Motor neuron (in vitro differentiated cells): ENCODE measurements around the gene LSG1. TPM values are rescaled to one million over a fixed set of nuclear protein-coding genes. Genes with fewer than 3 reads are reported as not detected.
"Not testable (repeated sequence)": the region's sequence is repeated elsewhere in the genome, so short reads cannot be mapped to it uniquely, and the experiment has no call there.

ENCODE experiments used
- ATAC-seq, 8 experiments: fragments of 200-7000 bp; cut with Tn5 transposase; replicated peaks in 6 of 8; 2 replicates each; pipeline ENCODE4 v1.8.0; 2021; ENCODE audit warnings: mild to moderate bottlenecking in 8 of 8, moderate library complexity in 8 of 8
- H3K27ac ChIP-seq, 2 donors: fragments of 250-450 bp; sonication (Bioruptor Pico); 2 replicates each; pipeline ENCODE4 v1.9.0; 2021; ENCODE audit warnings: antibody characterized with exemption in 2 of 2, mild to moderate bottlenecking in 2 of 2, moderate library complexity in 1 of 2
- H3K4me1 ChIP-seq, 2 donors: fragments of 250-450 bp; sonication (Bioruptor Pico); replicated peaks in 1 of 2; 2 replicates each; pipeline ENCODE4 v1.6.1; 2021; ENCODE audit warnings: antibody characterized with exemption in 2 of 2, mild to moderate bottlenecking in 2 of 2, moderate library complexity in 1 of 2
- H3K4me3 ChIP-seq, 5 donors: fragments of 250-450 bp; sonication (Bioruptor Pico); 2 replicates each; pipeline ENCODE4 v1.9.0; 2021; ENCODE audit warnings: antibody characterized with exemption in 5 of 5, mild to moderate bottlenecking in 5 of 5, moderate library complexity in 4 of 5
- WGBS, 10 experiments: fragments of 450-650 bp; shearing (Covaris generic); methylation state at CpG; one replicate each; pipeline ENCODE4 v1.0.0; 2022; 5-methylcytosine and 5-hydroxymethylcytosine counted together
- in situ Hi-C, 9 experiments: fragments of 400-800 bp; cut with MboI; loops; one replicate each; pipeline ENCODE4 v1.15.0; 2021; ENCODE audit warnings: low sequenced_read_pairs in 9 of 9, low pct_unique_long_range_greater_than_20kb in 2 of 9; ENCODE audit not compliant: unreplicated experiment in 9 of 9
- total RNA-seq, 8 experiments: library from RNA; unstranded; fragments of 300-600 nt; gene quantifications; 2 replicates each; pipeline versions ENCODE4 v1.2.3 to v1.2.4, GENCODE V29; 2022

LSG1 gene
- total RNA-seq, 8 experiments from 2014 or later: 16.9 to 42.7 (median 27.3) TPM

- H3K4me3 ChIP-seq: no peak overlapping the region
- 79 to 100% (median 94%) methylated on average over 1 to 17 of the region's 22 CpGs for WGBS, 10 experiments
- in situ Hi-C loops: no loop called here
- H3K27ac ChIP-seq: no peak overlapping the region
- H3K4me1 ChIP-seq: no peaks in the 10 kb centered on the region
- no peak for ATAC-seq
Measured at GRCh38 chr3:194637541-194638400, 34.2 kb downstream of the LSG1 start.

GRCh38 chr3:194637066-194637465 lies 34.9 kb downstream of the LSG1 start:
- in situ Hi-C loops: no loop called here
- H3K27ac ChIP-seq: no peak overlapping the region
- H3K4me3 ChIP-seq: no peak overlapping the region
- ATAC-seq: no peak
- no peaks in the 10 kb centered on the region for H3K4me1 ChIP-seq
- 40 to 100% (median 92%) methylated on average over 1 to 3 of the region's 3 CpGs; no CpG with 5 or more reads in 1 of the 10 experiments for WGBS, 10 experiments

- WGBS, 10 experiments: 0 to 32% (median 3%) methylated on average over 1 to 7 of the region's 66 CpGs; no CpG with 5 or more reads in 3 of the 10 experiments
- no peaks in the 10 kb centered on the region for H3K4me1 ChIP-seq
- H3K4me3 ChIP-seq: peak within 1 kb of the TSS; percentile 64 to 85 (median 66)
- H3K27ac ChIP-seq: peak within 1 kb of the TSS; percentile 10 to 67
- peak; percentile 87 to 93 (median 91) for ATAC-seq
- in situ Hi-C loops: no loop called here
Measured at GRCh38 chr3:194633349-194634004, 38.5 kb downstream of the LSG1 start, which contains the start of gene TMEM44. TMEM44 (minus strand) TSS chr3:194633419; CDS start chr3:194633215, 204 bp downstream.

- WGBS, 10 experiments: 0 to 60% (median 15%) methylated on average over 1 to 4 of the region's 56 CpGs; no CpG with 5 or more reads in 6 of the 10 experiments
- Histone ChIP-seq H3K27ac (peak overlapping the region in 1 of 2 donors; percentile 67), H3K4me1 (no peaks in the 10 kb centered on the region), H3K4me3 (peak overlapping the region; percentile 64 to 85 (median 66))
- in situ Hi-C loops: no loop called here
- peak; percentile 65 to 78 (median 73) for ATAC-seq
Measured at GRCh38 chr3:194632809-194633348, 39.1 kb downstream of the LSG1 start.

GRCh38 chr3:194632226-194632808 lies 39.7 kb downstream of the LSG1 start:
- WGBS, 10 experiments: 61 to 100% (median 89%) methylated on average over 1 to 7 of the region's 11 CpGs; no CpG with 5 or more reads in 1 of the 10 experiments
- H3K4me1 ChIP-seq: no peaks in the 10 kb centered on the region
- no peak for ATAC-seq
- H3K4me3 ChIP-seq: peak overlapping the region; percentile 64 to 85 (median 66)
- no peak overlapping the region for H3K27ac ChIP-seq
- in situ Hi-C loops: no loop called here

GRCh38 chr3:194631696-194632095 lies 40.3 kb downstream of the LSG1 start:
- in situ Hi-C loops: no loop called here
- ATAC-seq: no peak
- WGBS, 10 experiments: 83 to 100% (median 100%) methylated on average over 1 to 4 of the region's 4 CpGs; no CpG with 5 or more reads in 4 of the 10 experiments
- no peak overlapping the region for H3K27ac ChIP-seq
- no peaks in the 10 kb centered on the region for H3K4me1 ChIP-seq
- H3K4me3 ChIP-seq: no peak overlapping the region

GRCh38 chr3:194630681-194631080 lies 41.3 kb downstream of the LSG1 start:
- in situ Hi-C loops, H3K4me3 ChIP-seq, H3K4me1 ChIP-seq, ATAC-seq, H3K27ac ChIP-seq: not testable (repeated sequence)
- 67 to 100% (median 100%) methylated on average over 1 to 3 of the region's 29 CpGs; no CpG with 5 or more reads in 7 of the 10 experiments for WGBS, 10 experiments

- no peaks in the 10 kb centered on the region for H3K4me1 ChIP-seq
- 60 to 100% (median 95%) methylated on average over 1 to 2 of the region's 6 CpGs; no CpG with 5 or more reads in 4 of the 10 experiments for WGBS, 10 experiments
- in situ Hi-C loops: no loop called here
- no peak overlapping the region for H3K4me3 ChIP-seq
- no peak for ATAC-seq
- H3K27ac ChIP-seq: no peak overlapping the region
Measured at GRCh38 chr3:194624956-194625355, 47.0 kb downstream of the LSG1 start.

- Histone ChIP-seq H3K4me1 (no peaks in the 10 kb centered on the region), H3K4me3 (no peak overlapping the region), H3K27ac (no peak overlapping the region)
- in situ Hi-C loops: no loop called here
- no peak for ATAC-seq
- 70 to 100% (median 96%) methylated on average over 1 to 10 of the region's 25 CpGs; no CpG with 5 or more reads in 2 of the 10 experiments for WGBS, 10 experiments
Measured at GRCh38 chr3:194623449-194624290, 48.3 kb downstream of the LSG1 start.

- in situ Hi-C loops: no loop called here
- H3K27ac ChIP-seq: no peak overlapping the region
- no peaks in the 10 kb centered on the region for H3K4me1 ChIP-seq
- no peak overlapping the region for H3K4me3 ChIP-seq
- ATAC-seq: no peak
- 80 to 100% (median 96%) methylated on average over 1 to 7 of the region's 26 CpGs; no CpG with 5 or more reads in 5 of the 10 experiments for WGBS, 10 experiments
Measured at GRCh38 chr3:194622621-194623340, 49.2 kb downstream of the LSG1 start.

GRCh38 chr3:194621947-194622346 lies 50.0 kb downstream of the LSG1 start:
- ATAC-seq: no peak
- H3K4me3 ChIP-seq: no peak overlapping the region
- 75 to 97% (median 93%) methylated on average over 1 to 13 of the region's 14 CpGs; no CpG with 5 or more reads in 5 of the 10 experiments for WGBS, 10 experiments
- in situ Hi-C loops: no loop called here
- no peaks in the 10 kb centered on the region for H3K4me1 ChIP-seq
- no peak overlapping the region for H3K27ac ChIP-seq
